Measurements from ENCODE around the gene FPGS.

GRCh38 chr9:127772603-127773002 is 30.1 kb upstream of the FPGS start:
- TF ChIP-seq CTCF (IDR thresholded peaks at IDR 0.05; ENCODE audit: low read depth, low read length, poor library complexity, severe bottlenecking) (no peak), EZH2phosphoT487 (IDR thresholded peaks at IDR 0.05; ENCODE audit: borderline replicate concordance, low read length) (no peak)

Measured in DOHH2 (cell line).